Neural progenitor cell (in vitro differentiated cells): Measurements from ENCODE around the gene LIN9. TPM values are rescaled to one million over a fixed set of nuclear protein-coding genes. Genes with fewer than 3 reads are reported as not detected.
A peak's percentile ranks its signal among the peaks of the same experiment; 100 is the strongest.
"Not testable (repeated sequence)": the region's sequence is repeated elsewhere in the genome, so short reads cannot be mapped to it uniquely, and the experiment has no call there.

Experiments
- DNase-seq: peaks from one replicate; pipeline ENCODE4 v3.0.0-alpha.2; 2016; ENCODE audit warnings: low spot score
- H2AFZ ChIP-seq: fragments of 200-600 bp; sonication (generic); replicated peaks from 2 replicates; pipeline ENCODE4 v1.6.1; 2016; ENCODE audit warnings: antibody characterized with exemption
- H3F3A ChIP-seq: fragments of 200-600 bp; sonication (generic); 2 replicates; pipeline ENCODE4 v1.6.1; 2016; ENCODE audit warnings: antibody characterized with exemption, low read depth
- H3K27ac ChIP-seq: fragments of 200-600 bp; sonication (generic); 2 replicates; pipeline ENCODE4 v1.5.1; 2016; ENCODE audit warnings: mild to moderate bottlenecking
- H3K27me3 ChIP-seq: fragments of 200-600 bp; sonication (generic); 2 replicates; pipeline ENCODE4 v1.6.1; 2016; ENCODE audit warnings: mild to moderate bottlenecking, moderate library complexity
- H3K36me3 ChIP-seq: fragments of 200-600 bp; sonication (generic); 2 replicates; pipeline ENCODE4 v1.5.1; 2016
- H3K4me1 ChIP-seq: fragments of 200-600 bp; sonication (generic); 2 replicates; pipeline ENCODE4 v1.6.1; 2016; ENCODE audit warnings: mixed run types
- H3K4me2 ChIP-seq: fragments of 200-600 bp; sonication (generic); 2 replicates; pipeline ENCODE4 v1.6.1; 2016
- H3K4me3 ChIP-seq: fragments of 200-600 bp; sonication (generic); 2 replicates; pipeline ENCODE4 v1.5.1; 2016
- H3K79me2 ChIP-seq: fragments of 200-600 bp; sonication (generic); 2 replicates; pipeline ENCODE4 v1.6.1; 2016; ENCODE audit warnings: low read depth
- H3K9ac ChIP-seq: fragments of 200-600 bp; sonication (generic); 2 replicates; pipeline ENCODE4 v1.6.1; 2016
- H3K9me3 ChIP-seq: fragments of 200-600 bp; sonication (generic); 2 replicates; pipeline ENCODE4 v1.5.1; 2016; ENCODE audit warnings: low read depth
- H4K20me1 ChIP-seq: fragments of 200-600 bp; sonication (generic); 2 replicates; pipeline ENCODE4 v1.6.1; 2016; ENCODE audit warnings: low read depth
- H3K27ac Mint-ChIP-seq: 3 replicates; pipeline ENCODE4 v1.8.0; 2021; ENCODE audit warnings: mixed read lengths
- H3K27me3 Mint-ChIP-seq: 2 replicates; pipeline ENCODE4 v1.8.0; 2022; ENCODE audit warnings: low read depth, mild to moderate bottlenecking, inconsistent platforms, moderate library complexity, mixed read lengths; ENCODE audit not compliant: insufficient read depth
- H3K36me3 Mint-ChIP-seq: 3 replicates; pipeline ENCODE4 v1.8.0; 2021; ENCODE audit warnings: mixed read lengths
- H3K4me1 Mint-ChIP-seq: 3 replicates; pipeline ENCODE4 v1.8.0; 2021; ENCODE audit warnings: mixed read lengths
- H3K4me3 Mint-ChIP-seq: 3 replicates; pipeline ENCODE4 v1.8.0; 2021; ENCODE audit warnings: mild to moderate bottlenecking, moderate library complexity, mixed read lengths
- H3K9me3 Mint-ChIP-seq: 3 replicates; pipeline ENCODE4 v1.8.0; 2020; ENCODE audit warnings: mixed read lengths
- CTCF ChIP-seq: fragments of 200-600 bp; sonication (generic); IDR thresholded peaks from 2 replicates; pipeline ENCODE4 v1.5.1; 2017; ENCODE audit warnings: antibody characterized with exemption, mild to moderate bottlenecking
- EZH2 ChIP-seq: fragments of 200-600 bp; sonication (generic); IDR thresholded peaks from 2 replicates; pipeline ENCODE4 v1.6.1; 2017; ENCODE audit warnings: antibody characterized with exemption, mild to moderate bottlenecking, moderate library complexity
- EZH2phosphoT487 ChIP-seq: fragments of 200-600 bp; sonication (generic); IDR thresholded peaks from 2 replicates; pipeline ENCODE4 v1.6.1; 2017; ENCODE audit warnings: antibody characterized with exemption
- total RNA-seq: library from RNA; depleted of rRNA; stranded (reverse); fragments of >200 nt; gene quantifications from 2 replicates; pipeline ENCODE4 v1.2.3, GENCODE V29; 2015; ENCODE audit warnings: low replicate concordance

Gene LIN9
- total RNA-seq, 1 donor from 2014 or later, result 34.4 TPM

GRCh38 chr1:226268421-226269124, 40.4 kb downstream of the LIN9 start:
- peaks cover 15% of the 10 kb centered on the region for H3K36me3 ChIP-seq
- H3K27ac ChIP-seq, result no peak overlapping the region
- Mint-ChIP-seq H3K4me3 (no peak overlapping the region), H3K27ac (no peak overlapping the region), H3K4me1 (no peaks in the 10 kb centered on the region), H3K27me3 (no peaks in the 10 kb centered on the region), H3K36me3 (peaks cover 12% of the 10 kb centered on the region), H3K9me3 (no peaks in the 10 kb centered on the region)
- no peaks in the 10 kb centered on the region for H3K27me3 ChIP-seq
- no peak overlapping the region for H3K9ac ChIP-seq
- H3K4me3 ChIP-seq, result no peak overlapping the region
- H3K9me3 ChIP-seq, result no peaks in the 10 kb centered on the region
- H2AFZ ChIP-seq, result no peak overlapping the region
- no peaks in the 10 kb centered on the region for H4K20me1 ChIP-seq
- H3K4me1 ChIP-seq, result no peaks in the 10 kb centered on the region
- no peak overlapping the region for H3K4me2 ChIP-seq
- no peaks in the 10 kb centered on the region for H3F3A ChIP-seq
- no peak for TF ChIP-seq EZH2phosphoT487
- H3K79me2 ChIP-seq, result no peaks in the 10 kb centered on the region
- no peak for DNase-seq

GRCh38 chr1:226261818-226262217, 47.1 kb downstream of the LIN9 start:
- H3K27ac ChIP-seq, result no peak overlapping the region
- no peaks in the 10 kb centered on the region for H4K20me1 ChIP-seq
- H3K4me3 Mint-ChIP-seq, result no peak overlapping the region
- peaks cover 2% of the 10 kb centered on the region for H3K27me3 Mint-ChIP-seq
- H3K4me1 Mint-ChIP-seq, result no peaks in the 10 kb centered on the region
- no peaks in the 10 kb centered on the region for H3K4me1 ChIP-seq
- no peak overlapping the region for H3K4me3 ChIP-seq
- H3K36me3 ChIP-seq, result peaks cover 55% of the 10 kb centered on the region
- no peak overlapping the region for H3K9ac ChIP-seq
- H3K4me2 ChIP-seq, result no peak overlapping the region
- TF ChIP-seq CTCF, result no peak
- no peak for TF ChIP-seq EZH2
- H2AFZ ChIP-seq, result no peak overlapping the region
- peaks cover 26% of the 10 kb centered on the region for H3K9me3 Mint-ChIP-seq
- H3K79me2 ChIP-seq, result no peaks in the 10 kb centered on the region
- no peak for DNase-seq
- no peaks in the 10 kb centered on the region for H3K27me3 ChIP-seq
- peaks cover 49% of the 10 kb centered on the region for H3K36me3 Mint-ChIP-seq
- no peaks in the 10 kb centered on the region for H3K9me3 ChIP-seq
- no peak overlapping the region for H3K27ac Mint-ChIP-seq
- no peaks in the 10 kb centered on the region for H3F3A ChIP-seq

GRCh38 chr1:226255380-226255779, 53.6 kb downstream of the LIN9 start:
- peak overlapping the region; percentile 20 for H3K27ac ChIP-seq
- no peaks in the 10 kb centered on the region for H4K20me1 ChIP-seq
- no peak overlapping the region for H3K27ac Mint-ChIP-seq
- H3F3A ChIP-seq, result no peaks in the 10 kb centered on the region
- no peaks in the 10 kb centered on the region for H3K27me3 ChIP-seq
- H3K9ac ChIP-seq, result no peak overlapping the region
- no peak overlapping the region for H3K4me3 Mint-ChIP-seq
- H3K36me3 Mint-ChIP-seq, result peaks cover 31% of the 10 kb centered on the region
- H3K4me1 ChIP-seq, result no peaks in the 10 kb centered on the region
- DNase-seq, result no peak
- no peak overlapping the region for H2AFZ ChIP-seq
- peaks cover 2% of the 10 kb centered on the region for H3K27me3 Mint-ChIP-seq
- H3K4me1 Mint-ChIP-seq, result no peaks in the 10 kb centered on the region
- TF ChIP-seq EZH2phosphoT487, result no peak
- no peak for TF ChIP-seq EZH2
- no peak for TF ChIP-seq CTCF
- no peaks in the 10 kb centered on the region for H3K79me2 ChIP-seq
- H3K36me3 ChIP-seq, result peaks cover 12% of the 10 kb centered on the region
- H3K9me3 ChIP-seq, result no peaks in the 10 kb centered on the region
- peaks cover 12% of the 10 kb centered on the region for H3K9me3 Mint-ChIP-seq
- no peak overlapping the region for H3K4me3 ChIP-seq
- no peak overlapping the region for H3K4me2 ChIP-seq

- no peak for TF ChIP-seq CTCF
- TF ChIP-seq EZH2phosphoT487, result no peak
- TF ChIP-seq EZH2, result no peak
- H3K27ac Mint-ChIP-seq, result no peak overlapping the region
- Histone ChIP-seq H3K9me3 (no peaks in the 10 kb centered on the region), H3K9ac (no peak overlapping the region), H3K4me1 (no peaks in the 10 kb centered on the region), H3K27ac (no peak overlapping the region), H4K20me1 (no peaks in the 10 kb centered on the region), H3F3A (peaks cover 3% of the 10 kb centered on the region), H3K4me3 (no peak overlapping the region), H3K79me2 (no peaks in the 10 kb centered on the region), H2AFZ (no peak overlapping the region), H3K36me3 (peaks cover 6% of the 10 kb centered on the region), H3K27me3 (no peaks in the 10 kb centered on the region), H3K4me2 (no peak overlapping the region)
- no peaks in the 10 kb centered on the region for H3K4me1 Mint-ChIP-seq
- no peak overlapping the region for H3K4me3 Mint-ChIP-seq
- peaks cover 24% of the 10 kb centered on the region for H3K36me3 Mint-ChIP-seq
- no peaks in the 10 kb centered on the region for H3K9me3 Mint-ChIP-seq
- no peak for DNase-seq
- H3K27me3 Mint-ChIP-seq, result no peaks in the 10 kb centered on the region
Measured at GRCh38 chr1:226253933-226254332, 55.0 kb downstream of the LIN9 start.

- not testable (repeated sequence) for H3K4me2 ChIP-seq, H3K27me3 Mint-ChIP-seq, H3K9ac ChIP-seq, H3K79me2 ChIP-seq, H2AFZ ChIP-seq, DNase-seq, H3F3A ChIP-seq, H3K4me1 Mint-ChIP-seq, H3K9me3 ChIP-seq, H3K9me3 Mint-ChIP-seq, H3K4me3 ChIP-seq, H3K4me3 Mint-ChIP-seq, H3K27ac ChIP-seq, H3K4me1 ChIP-seq, H4K20me1 ChIP-seq, H3K27me3 ChIP-seq, H3K27ac Mint-ChIP-seq, H3K36me3 ChIP-seq
- peaks cover 26% of the 10 kb centered on the region for H3K36me3 Mint-ChIP-seq
Measured at GRCh38 chr1:226252841-226253240, 56.1 kb downstream of the LIN9 start.
